ENCODE data around the gene NSUN2. TPM values are rescaled to one million over a fixed set of nuclear protein-coding genes. Genes with fewer than 3 reads are reported as not detected.

Gene NSUN2
- total and polyA plus RNA-seq, 2 donors (not counting 3 experiments of a cell fraction or from before 2014, with no cell fraction given), result 53.7 to 73.0 TPM

DNA sequence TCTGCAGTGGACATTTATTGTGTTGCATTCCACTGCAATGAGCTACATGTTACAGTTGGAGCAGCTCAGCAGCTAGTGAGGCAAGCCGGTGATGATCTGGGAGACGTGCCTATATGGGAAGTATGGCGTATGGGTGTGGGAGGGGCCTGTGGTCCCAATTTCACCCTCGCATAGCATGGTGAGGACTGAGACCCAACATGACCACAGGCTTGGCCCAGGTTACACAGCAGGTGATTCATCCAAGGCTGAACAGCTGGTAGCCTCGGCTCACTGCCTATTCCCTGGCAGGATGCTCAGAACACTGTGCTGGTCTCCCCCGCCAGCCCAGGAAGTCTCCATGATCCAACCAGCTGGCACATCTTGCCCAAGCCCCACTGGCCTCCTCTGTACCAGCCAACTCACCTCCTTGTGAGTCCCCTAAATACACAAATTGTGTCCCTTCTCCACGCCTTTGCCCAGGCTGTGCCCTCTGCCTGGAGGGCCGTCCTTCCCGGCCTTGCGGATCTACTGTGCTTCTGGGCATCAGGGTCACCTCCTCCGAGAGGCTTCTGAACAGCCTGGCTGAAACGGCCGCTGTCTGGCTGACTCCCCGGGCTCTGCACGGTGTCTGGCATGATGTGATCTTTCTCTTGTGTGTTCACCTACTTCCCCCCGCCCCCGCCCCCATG, 81.4 kb downstream of the NSUN2 start:
- BruUV-seq (replicated peaks), result no TSS peak
- TF ChIP-seq FOS (IDR thresholded peaks at IDR 0.05; ENCODE audit: borderline replicate concordance, insufficient read depth, low read length), result no peak
- TF ChIP-seq CTCF (IDR thresholded peaks at IDR 0.05; ENCODE audit: extremely low read depth in 1 of 2, insufficient read depth in 1 of 2, low read depth in 1 of 2, low read length in 2 of 2), result no peak
- TF ChIP-seq JUN (IDR thresholded peaks at IDR 0.05; ENCODE audit: borderline replicate concordance, insufficient read depth, insufficient read length, low read depth), result no peak
- no peak for TF ChIP-seq POLR2A (IDR thresholded peaks at IDR 0.05; ENCODE audit: low read depth, low read length)
- TF ChIP-seq EZH2 (IDR thresholded peaks at IDR 0.05; ENCODE audit: borderline replicate concordance, low read depth, low read length, severe bottlenecking), result no peak
- TF ChIP-seq POLR2AphosphoS5 (IDR thresholded peaks at IDR 0.05; ENCODE audit: insufficient read depth, low read depth, low read length), result no peak
- TF ChIP-seq MYC (IDR thresholded peaks at IDR 0.05; ENCODE audit: low read depth, low read length), result no peak
- no peak for TF ChIP-seq MAX (IDR thresholded peaks at IDR 0.05; ENCODE audit: insufficient read depth, insufficient read length)
- TF ChIP-seq GATA2 (IDR thresholded peaks at IDR 0.05; ENCODE audit: insufficient read depth, insufficient read length, low read depth, low read length), result no peak
- no peak for FAIRE-seq

More for the DNA sequence above, 81.4 kb downstream of the NSUN2 start:
- Histone ChIP-seq H3K27me3 (ENCODE audit: control insufficient read depth in 2 of 2, insufficient read depth in 2 of 2, low read length in 2 of 2) (peaks cover 2 to 3% of the 10 kb centered on the region in 2 experiments), H4K20me1 (replicated peaks; ENCODE audit: control insufficient read depth, extremely low read depth, insufficient read depth, low read length) (no peaks in the 10 kb centered on the region), H3K9me1 (replicated peaks; ENCODE audit: control insufficient read depth, extremely low read depth, insufficient read depth, low read length) (no peaks in the 10 kb centered on the region), H3K4me3 (replicated peaks in 1 of 3; ENCODE audit: insufficient read depth in 1 of 3, low read depth in 1 of 3, low read length in 3 of 3) (no peak overlapping the region), H3K4me2 (ENCODE audit: insufficient read depth, low read length) (no peak overlapping the region), H3K9ac (replicated peaks; ENCODE audit: extremely low read depth, insufficient read depth, low read length) (no peak overlapping the region), H3K4me1 (ENCODE audit: control insufficient read depth, extremely low read depth, insufficient read depth, low read length) (peaks cover 5% of the 10 kb centered on the region), H3K9me3 (replicated peaks; ENCODE audit: control insufficient read depth, insufficient read depth, low read length) (no peaks in the 10 kb centered on the region), H3K27ac (ENCODE audit: insufficient read depth, low read depth, low read length) (no peak overlapping the region), H3K79me2 (ENCODE audit: control insufficient read depth, insufficient read depth, low read length) (no peaks in the 10 kb centered on the region), H2AFZ (ENCODE audit: low read depth, low read length) (no peak overlapping the region), H3K36me3 (ENCODE audit: control insufficient read depth in 2 of 2, extremely low read depth in 1 of 2, insufficient read depth in 2 of 2, low read length in 2 of 2) (no peaks in the 10 kb centered on the region)
- dilution Hi-C loops (cut with MboI; ENCODE audit: extremely low pct_ligation_motif_present, low sequenced_read_pairs), result no loop called here
- intact Hi-C loops (cut with micrococcal nuclease), result no loop called here
- DNase-seq (ENCODE audit: low read depth, low spot score), result no peak
- CTCF ChIA-PET, result no interaction called here
- POLR2A ChIA-PET, result no interaction called here
